Transverse colon (tissue), 4 donors: ENCODE measurements around the gene COL20A1.

Source experiments
- POLR2A ChIP-seq: fragments of 450-650 bp; IDR thresholded peaks from one replicate; pipeline ENCODE4 v1.6.1; 2016; ENCODE audit warnings: antibody characterized with exemption, mild to moderate bottlenecking, moderate library complexity
- POLR2AphosphoS5 ChIP-seq, 3 donors: sonication (generic); formaldehyde crosslinking; IDR thresholded peaks; one replicate each; pipeline ENCODE4 v1.6.1; 2016; ENCODE audit warnings: antibody characterized with exemption in 3 of 3
- TF ChIP-seq, protein P1 (sequence below), 5 experiments: fragments of 200-600 bp in 3 of 5; fragments of 450-650 bp in 2 of 5; sonication (generic) in 3 of 5; IDR thresholded peaks; 1 replicate in 2 of 5; 2 replicates in 3 of 5; pipeline ENCODE4 v1.5.1; 2016 to 2017; ENCODE audit warnings: antibody characterized with exemption in 5 of 5, inconsistent platforms in 3 of 5, mild to moderate bottlenecking in 2 of 5, moderate library complexity in 1 of 5

GRCh38 chr20:63370618-63371187 lies 77.7 kb downstream of the COL20A1 start:
- TF ChIP-seq, protein P1, sequence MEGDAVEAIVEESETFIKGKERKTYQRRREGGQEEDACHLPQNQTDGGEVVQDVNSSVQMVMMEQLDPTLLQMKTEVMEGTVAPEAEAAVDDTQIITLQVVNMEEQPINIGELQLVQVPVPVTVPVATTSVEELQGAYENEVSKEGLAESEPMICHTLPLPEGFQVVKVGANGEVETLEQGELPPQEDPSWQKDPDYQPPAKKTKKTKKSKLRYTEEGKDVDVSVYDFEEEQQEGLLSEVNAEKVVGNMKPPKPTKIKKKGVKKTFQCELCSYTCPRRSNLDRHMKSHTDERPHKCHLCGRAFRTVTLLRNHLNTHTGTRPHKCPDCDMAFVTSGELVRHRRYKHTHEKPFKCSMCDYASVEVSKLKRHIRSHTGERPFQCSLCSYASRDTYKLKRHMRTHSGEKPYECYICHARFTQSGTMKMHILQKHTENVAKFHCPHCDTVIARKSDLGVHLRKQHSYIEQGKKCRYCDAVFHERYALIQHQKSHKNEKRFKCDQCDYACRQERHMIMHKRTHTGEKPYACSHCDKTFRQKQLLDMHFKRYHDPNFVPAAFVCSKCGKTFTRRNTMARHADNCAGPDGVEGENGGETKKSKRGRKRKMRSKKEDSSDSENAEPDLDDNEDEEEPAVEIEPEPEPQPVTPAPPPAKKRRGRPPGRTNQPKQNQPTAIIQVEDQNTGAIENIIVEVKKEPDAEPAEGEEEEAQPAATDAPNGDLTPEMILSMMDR (IDR thresholded peaks at IDR 0.05), result no peak
- no peak for TF ChIP-seq POLR2AphosphoS5 (IDR thresholded peaks at IDR 0.05)
- no peak for TF ChIP-seq POLR2A
